H9 (cell line): ENCODE measurements around the gene KLHL20. TPM values are rescaled to one million over a fixed set of nuclear protein-coding genes. Genes with fewer than 3 reads are reported as not detected.

Experiments used
- DNase-seq: peaks from one replicate; pipeline ENCODE4 v3.0.0-alpha.2; 2017
- H2AFZ ChIP-seq: one replicate; pipeline ENCODE4 v1.6.1; 2013; ENCODE audit warnings: mild to moderate bottlenecking, low read length, control low read depth, moderate library complexity
- H2AK5ac ChIP-seq: 2 replicates; pipeline ENCODE4 v1.6.1; 2013; ENCODE audit warnings: low read length, control low read depth, mixed read lengths; ENCODE audit not compliant: insufficient read length
- H2BK120ac ChIP-seq: one replicate; pipeline ENCODE4 v1.6.1; 2013; ENCODE audit warnings: low read depth, mild to moderate bottlenecking, low read length, control low read depth, inconsistent platforms; ENCODE audit not compliant: poor library complexity, severe bottlenecking
- H2BK12ac ChIP-seq: 2 replicates; pipeline ENCODE4 v1.6.1; 2013; ENCODE audit warnings: low read length, control low read depth, mixed read lengths, low read depth; ENCODE audit not compliant: insufficient read length
- H2BK15ac ChIP-seq: 2 replicates; pipeline ENCODE4 v1.6.1; 2013; ENCODE audit warnings: low read depth, low read length, control low read depth
- H2BK20ac ChIP-seq: one replicate; pipeline ENCODE4 v1.6.1; 2013; ENCODE audit warnings: low read depth, mild to moderate bottlenecking, low read length, control low read depth, inconsistent platforms; ENCODE audit not compliant: poor library complexity, severe bottlenecking
- H2BK5ac ChIP-seq: 2 replicates; pipeline ENCODE4 v1.6.1; 2013; ENCODE audit warnings: low read length, control low read depth, mixed read lengths; ENCODE audit not compliant: insufficient read length
- H3K14ac ChIP-seq: 2 replicates; pipeline ENCODE4 v1.6.1; 2013; ENCODE audit warnings: low read length, control low read depth; ENCODE audit not compliant: insufficient read depth
- H3K18ac ChIP-seq: 2 replicates; pipeline ENCODE4 v1.6.1; 2013; ENCODE audit warnings: low read depth, mild to moderate bottlenecking, mixed read lengths, low read length, control low read depth; ENCODE audit not compliant: insufficient read length
- H3K23ac ChIP-seq: 2 replicates; pipeline ENCODE4 v1.6.1; 2013; ENCODE audit warnings: low read length, control low read depth, mixed read lengths, low read depth; ENCODE audit not compliant: insufficient read length
- H3K23me2 ChIP-seq: 2 replicates; pipeline ENCODE4 v1.6.1; 2013; ENCODE audit warnings: low read depth, mild to moderate bottlenecking, mixed read lengths, low read length, control low read depth; ENCODE audit not compliant: insufficient read length, poor library complexity, severe bottlenecking
- H3K27ac ChIP-seq: 2 replicates; pipeline ENCODE4 v1.5.1; 2013; ENCODE audit warnings: low read length, control low read depth, mixed read lengths, low read depth; ENCODE audit not compliant: insufficient read length
- H3K27me3 ChIP-seq: 2 replicates; pipeline ENCODE4 v1.6.1; 2013; ENCODE audit warnings: low read length, control low read depth, inconsistent platforms; ENCODE audit not compliant: insufficient read depth
- H3K4ac ChIP-seq: 2 replicates; pipeline ENCODE4 v1.6.1; 2013; ENCODE audit warnings: low read depth, mild to moderate bottlenecking, control low read depth, inconsistent platforms, low read length, moderate library complexity
- H3K4me1 ChIP-seq: 2 replicates; pipeline ENCODE4 v1.6.1; 2013; ENCODE audit warnings: low read length, control low read depth, inconsistent platforms; ENCODE audit not compliant: insufficient read depth
- H3K4me2 ChIP-seq: 2 replicates; pipeline ENCODE4 v1.6.1; 2013; ENCODE audit warnings: low read length, control low read depth, mixed read lengths; ENCODE audit not compliant: insufficient read length, insufficient read depth
- H3K56ac ChIP-seq: 2 replicates; pipeline ENCODE4 v1.6.1; 2013; ENCODE audit warnings: low read depth, mild to moderate bottlenecking, mixed read lengths, low read length, control low read depth; ENCODE audit not compliant: insufficient read length
- H3K79me1 ChIP-seq: 2 replicates; pipeline ENCODE4 v1.6.1; 2013; ENCODE audit warnings: low read depth, mild to moderate bottlenecking, moderate library complexity, low read length, control low read depth, inconsistent platforms; ENCODE audit not compliant: insufficient read depth, poor library complexity, severe bottlenecking
- H3K79me2 ChIP-seq: 2 replicates; pipeline ENCODE4 v1.6.1; 2013; ENCODE audit warnings: low read length, control low read depth, inconsistent platforms; ENCODE audit not compliant: insufficient read depth
- H3K9ac ChIP-seq: 2 replicates; pipeline ENCODE4 v1.6.1; 2013; ENCODE audit warnings: low read length, control low read depth, mixed read lengths; ENCODE audit not compliant: insufficient read length; ENCODE audit errors: extremely low read depth
- H3K9me3 ChIP-seq: one replicate; pipeline ENCODE4 v1.6.1; 2013; ENCODE audit warnings: low read depth, low read length, inconsistent platforms; ENCODE audit not compliant: control insufficient read depth
- H3T11ph ChIP-seq: one replicate; pipeline ENCODE4 v1.6.1; 2013; ENCODE audit warnings: mild to moderate bottlenecking, low read length, control low read depth, inconsistent platforms
- H4K20me1 ChIP-seq: one replicate; pipeline ENCODE4 v1.6.1; 2013; ENCODE audit not compliant: control insufficient read depth, insufficient read length, insufficient read depth
- H4K5ac ChIP-seq: 2 replicates; pipeline ENCODE4 v1.6.1; 2013; ENCODE audit warnings: low read depth, mild to moderate bottlenecking, mixed read lengths, low read length, control low read depth; ENCODE audit not compliant: insufficient read length
- H4K8ac ChIP-seq: replicated peaks from 2 replicates; pipeline ENCODE4 v1.6.1; 2013; ENCODE audit warnings: low read length, control low read depth, mixed read lengths, low read depth; ENCODE audit not compliant: insufficient read length
- H4K91ac ChIP-seq: 2 replicates; pipeline ENCODE4 v1.6.1; 2013; ENCODE audit warnings: low read depth, mild to moderate bottlenecking, moderate library complexity, mixed read lengths, low read length, control low read depth; ENCODE audit not compliant: insufficient read length
- H3K27ac Mint-ChIP-seq, 3 experiments: 2 replicates in 2 of 3; 3 replicates in 1 of 3; pipeline ENCODE4 v1.8.0; 2020 to 2021; ENCODE audit warnings: mixed read lengths in 3 of 3, mild to moderate bottlenecking in 1 of 3, moderate library complexity in 1 of 3
- H3K27me3 Mint-ChIP-seq: 2 replicates; pipeline ENCODE4 v1.8.0; 2021; ENCODE audit warnings: low read depth, mild to moderate bottlenecking, moderate library complexity, mixed read lengths
- H3K36me3 Mint-ChIP-seq, 3 experiments: 2 replicates in 2 of 3; 3 replicates in 1 of 3; pipeline ENCODE4 v1.8.0; 2020 to 2021; ENCODE audit warnings: low read depth in 3 of 3, mixed read lengths in 3 of 3; ENCODE audit not compliant: insufficient read depth in 1 of 3
- H3K4me1 Mint-ChIP-seq, 2 experiments: 2 replicates each; pipeline ENCODE4 v1.8.0; 2020; ENCODE audit warnings: mixed read lengths in 2 of 2
- H3K4me3 Mint-ChIP-seq, 2 experiments: 2 replicates in 1 of 2; 3 replicates in 1 of 2; pipeline ENCODE4 v1.8.0; 2020 to 2021; ENCODE audit warnings: mild to moderate bottlenecking in 2 of 2, mixed read lengths in 2 of 2, moderate library complexity in 1 of 2
- H3K9me3 Mint-ChIP-seq, 2 experiments: 2 replicates in 1 of 2; 3 replicates in 1 of 2; pipeline ENCODE4 v1.8.0; 2020; ENCODE audit warnings: mild to moderate bottlenecking in 2 of 2, mixed read lengths in 2 of 2, moderate library complexity in 1 of 2
- CTCF ChIP-seq: fragments of 200-600 bp; sonication (generic); conservative IDR thresholded peaks from 3 replicates; pipeline ENCODE4 v1.8.0; 2021; ENCODE audit warnings: antibody characterized with exemption, mild to moderate bottlenecking
- WGBS: extraction: QIAGEN DNeasy Blood & Tissue Kit; methylation state at CpG from one replicate; pipeline ENCODE4 v1.1.7; 2013; ENCODE audit warnings: missing lambda C conversion rate, low lambda C conversion rate, mixed read lengths; ENCODE audit not compliant: insufficient read length; ENCODE audit errors: extremely low coverage; 5-methylcytosine and 5-hydroxymethylcytosine counted together
- total RNA-seq: library from RNA; stranded (reverse); gene quantifications from 2 replicates; pipeline ENCODE4 v1.2.1, GENCODE V29; 2021

KLHL20 gene
- total RNA-seq, 1 experiment from 2014 or later, result 12.2 TPM

- Histone ChIP-seq H3K79me1 (no peaks in the 10 kb centered on the region), H3K14ac (no peak overlapping the region), H3K4me1 (no peaks in the 10 kb centered on the region), H3K79me2 (no peaks in the 10 kb centered on the region), H4K20me1 (no peaks in the 10 kb centered on the region), H3K27me3 (no peaks in the 10 kb centered on the region), H2BK120ac (no peak overlapping the region), H2BK12ac (no peak overlapping the region), H3K23me2 (no peaks in the 10 kb centered on the region), H2BK15ac (no peak overlapping the region), H3K23ac (no peak overlapping the region), H2BK20ac (no peak overlapping the region), H2AFZ (no peak overlapping the region), H2BK5ac (no peak overlapping the region), H4K5ac (no peak overlapping the region), H3K27ac (no peak overlapping the region), H3K56ac (no peak overlapping the region), H4K8ac (no peak overlapping the region), H3K4me2 (no peak overlapping the region), H3K4ac (no peak overlapping the region), H3T11ph (no peak overlapping the region), H3K9me3 (no peaks in the 10 kb centered on the region), H4K91ac (no peak overlapping the region), H3K9ac (no peak overlapping the region), H3K18ac (no peak overlapping the region), H2AK5ac (no peak overlapping the region)
- H3K27ac Mint-ChIP-seq, result no peak overlapping the region
- TF ChIP-seq CTCF, result no peak
- no CpG with 5 or more reads among the region's 4 CpGs for WGBS
- peaks cover 0 to 6% of the 10 kb centered on the region in 2 experiments; a peak in 3 of 5 replicates for H3K9me3 Mint-ChIP-seq
- peaks cover 38 to 67% (median 50%) of the 10 kb centered on the region in 3 experiments for H3K36me3 Mint-ChIP-seq
- no peaks in the 10 kb centered on the region for H3K27me3 Mint-ChIP-seq
- no peak overlapping the region for H3K4me3 Mint-ChIP-seq
- no peaks in the 10 kb centered on the region; a peak in 2 of 4 replicates for H3K4me1 Mint-ChIP-seq
- DNase-seq, result no peak
Observed at GRCh38 chr1:173757666-173758065, 42.9 kb downstream of the KLHL20 start.
